PC-9 (cell line): ENCODE results near the gene TEN1. TPM values are rescaled to one million over a fixed set of nuclear protein-coding genes. Genes with fewer than 3 reads are reported as not detected.

Experiments
- BruUV-seq: library from RNA; stranded (reverse); fragments of 400-500 nt; replicated peaks from 2 replicates; lab custom pipeline; 2021; lab: Mats Ljungman, UMichigan
- CTCF ChIA-PET: fragments of 300-600 bp; sonication (Branson Sonifier 250); formaldehyde crosslinking; loops from one replicate; lab custom pipeline; 2022; ENCODE audit warnings: antibody characterized with exemption; lab: Charles Lee
- POLR2A ChIA-PET: fragments of 300-600 bp; sonication (Branson Sonifier 250); formaldehyde crosslinking; loops from one replicate; lab custom pipeline; 2022; ENCODE audit warnings: antibody characterized with exemption; ENCODE audit not compliant: unreplicated experiment; lab: Charles Lee
- DNase-seq, 2 experiments: peaks; one replicate each; pipeline versions ENCODE4 v3.0.0 to v3.0.0-alpha.2; 2015 to 2022; ENCODE audit warnings: mixed read lengths in 1 of 2
- H2AFZ ChIP-seq: fragments of 200-600 bp; sonication (generic); 2 replicates; pipeline ENCODE4 v1.8.1; 2017; ENCODE audit warnings: antibody characterized with exemption
- H3F3A ChIP-seq: fragments of 200-600 bp; sonication (generic); 2 replicates; pipeline ENCODE4 v1.8.1; 2017; ENCODE audit warnings: antibody characterized with exemption, mild to moderate bottlenecking, low read depth; ENCODE audit not compliant: insufficient read depth
- H3K27ac ChIP-seq: fragments of 200-600 bp; sonication (generic); 2 replicates; pipeline ENCODE4 v1.6.1; 2016; ENCODE audit warnings: mixed run types
- H3K27me3 ChIP-seq: fragments of 200-600 bp; sonication (generic); 2 replicates; pipeline ENCODE4 v1.6.1; 2016; ENCODE audit warnings: low read depth, mixed run types; ENCODE audit not compliant: insufficient read depth
- H3K36me3 ChIP-seq: fragments of 200-600 bp; sonication (generic); 2 replicates; pipeline ENCODE4 v1.6.1; 2016; ENCODE audit warnings: low read depth, mixed run types
- H3K4me1 ChIP-seq: fragments of 200-600 bp; sonication (generic); replicated peaks from 2 replicates; pipeline ENCODE4 v1.6.1; 2016; ENCODE audit warnings: mixed run types; ENCODE audit not compliant: insufficient read depth
- H3K4me2 ChIP-seq: fragments of 200-600 bp; sonication (generic); 2 replicates; pipeline ENCODE4 v1.6.1; 2017; ENCODE audit warnings: mixed run types
- H3K4me3 ChIP-seq: fragments of 200-600 bp; sonication (generic); 2 replicates; pipeline ENCODE4 v1.6.1; 2016; ENCODE audit warnings: mixed run types
- H3K79me2 ChIP-seq: fragments of 200-600 bp; sonication (generic); 2 replicates; pipeline ENCODE4 v1.6.1; 2017; ENCODE audit warnings: low read depth, mixed run types
- H3K9me2 ChIP-seq: fragments of 200-600 bp; sonication (generic); 2 replicates; pipeline ENCODE4 v1.8.1; 2017; ENCODE audit warnings: mild to moderate bottlenecking; ENCODE audit not compliant: insufficient read depth
- H3K9me3 ChIP-seq: fragments of 200-600 bp; sonication (generic); 2 replicates; pipeline ENCODE4 v1.8.1; 2016; ENCODE audit warnings: low read depth; ENCODE audit not compliant: insufficient read depth
- H4K20me1 ChIP-seq: fragments of 200-600 bp; sonication (generic); 2 replicates; pipeline ENCODE4 v1.8.1; 2017; ENCODE audit not compliant: insufficient read depth
- EZH2 ChIP-seq: fragments of 200-600 bp; sonication (generic); IDR thresholded peaks from 2 replicates; pipeline ENCODE4 v1.8.0; 2017; ENCODE audit warnings: antibody characterized with exemption, low read depth
- intact Hi-C: fragments of 100-400 bp; cut with micrococcal nuclease; formaldehyde crosslinking; loops from one replicate; pipeline ENCODE4 v1.10.0; 2022; ENCODE audit not compliant: unreplicated experiment
- total RNA-seq: library from RNA; stranded (reverse); gene quantifications from 2 replicates; pipeline ENCODE4 v1.2.3, GENCODE V29; 2021
- TF ChIP-seq, protein P1 (sequence below): fragments of 200-600 bp; sonication (generic); conservative IDR thresholded peaks from 2 replicates; pipeline ENCODE4 v1.6.1; 2017; ENCODE audit warnings: mixed run types, antibody characterized with exemption, mild to moderate bottlenecking, moderate library complexity

Gene TEN1
- total RNA-seq, 1 experiment from 2014 or later, result 22.7 TPM

DNA sequence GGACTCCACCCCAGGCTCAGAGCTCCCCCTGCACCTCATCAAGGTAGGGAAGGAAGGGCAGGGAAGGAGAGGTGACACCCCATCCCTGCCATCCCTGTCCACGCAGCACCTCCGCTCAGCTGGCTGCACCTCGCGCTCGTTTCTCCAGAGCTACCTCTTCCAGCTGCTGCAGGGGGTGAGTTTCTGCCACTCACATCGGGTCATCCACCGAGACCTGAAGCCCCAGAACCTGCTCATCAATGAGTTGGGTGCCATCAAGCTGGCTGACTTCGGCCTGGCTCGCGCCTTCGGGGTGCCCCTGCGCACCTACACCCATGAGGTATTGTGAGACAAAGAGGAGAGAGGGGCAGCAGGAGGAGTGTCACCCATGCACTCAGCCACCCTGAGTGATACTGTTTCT is 23.1 kb downstream of the TEN1 start:
- BruUV-seq, result no TSS peak
- ChIA-PET POLR2A (no interaction called here), CTCF (interaction anchor here (0.7 kb wide), 1 partner anchor 86 kb away, joined by 4 read pairs; no protein-coding TSS in a partner anchor)
- intact Hi-C loops, result loop anchor here (10.0 kb wide), 1 partner anchor 227 kb away; a partner anchor contains a TSS
- H3K4me1 ChIP-seq, result peaks cover 32% of the 10 kb centered on the region
- no peaks in the 10 kb centered on the region for H3K9me3 ChIP-seq
- H3K4me3 ChIP-seq, result no peak overlapping the region
- H3K27me3 ChIP-seq, result no peaks in the 10 kb centered on the region
- H2AFZ ChIP-seq, result no peak overlapping the region
- no peak overlapping the region for H3K27ac ChIP-seq
- no peak overlapping the region for H3K4me2 ChIP-seq
- DNase-seq, result no peak
- no peaks in the 10 kb centered on the region for H3K9me2 ChIP-seq
- H3K36me3 ChIP-seq, result no peaks in the 10 kb centered on the region
- H3K79me2 ChIP-seq, result no peaks in the 10 kb centered on the region
- H4K20me1 ChIP-seq, result no peaks in the 10 kb centered on the region
- H3F3A ChIP-seq, result peaks cover 47% of the 10 kb centered on the region
- TF ChIP-seq, protein P1, sequence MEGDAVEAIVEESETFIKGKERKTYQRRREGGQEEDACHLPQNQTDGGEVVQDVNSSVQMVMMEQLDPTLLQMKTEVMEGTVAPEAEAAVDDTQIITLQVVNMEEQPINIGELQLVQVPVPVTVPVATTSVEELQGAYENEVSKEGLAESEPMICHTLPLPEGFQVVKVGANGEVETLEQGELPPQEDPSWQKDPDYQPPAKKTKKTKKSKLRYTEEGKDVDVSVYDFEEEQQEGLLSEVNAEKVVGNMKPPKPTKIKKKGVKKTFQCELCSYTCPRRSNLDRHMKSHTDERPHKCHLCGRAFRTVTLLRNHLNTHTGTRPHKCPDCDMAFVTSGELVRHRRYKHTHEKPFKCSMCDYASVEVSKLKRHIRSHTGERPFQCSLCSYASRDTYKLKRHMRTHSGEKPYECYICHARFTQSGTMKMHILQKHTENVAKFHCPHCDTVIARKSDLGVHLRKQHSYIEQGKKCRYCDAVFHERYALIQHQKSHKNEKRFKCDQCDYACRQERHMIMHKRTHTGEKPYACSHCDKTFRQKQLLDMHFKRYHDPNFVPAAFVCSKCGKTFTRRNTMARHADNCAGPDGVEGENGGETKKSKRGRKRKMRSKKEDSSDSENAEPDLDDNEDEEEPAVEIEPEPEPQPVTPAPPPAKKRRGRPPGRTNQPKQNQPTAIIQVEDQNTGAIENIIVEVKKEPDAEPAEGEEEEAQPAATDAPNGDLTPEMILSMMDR, result no peak
- TF ChIP-seq EZH2, result no peak

DNA sequence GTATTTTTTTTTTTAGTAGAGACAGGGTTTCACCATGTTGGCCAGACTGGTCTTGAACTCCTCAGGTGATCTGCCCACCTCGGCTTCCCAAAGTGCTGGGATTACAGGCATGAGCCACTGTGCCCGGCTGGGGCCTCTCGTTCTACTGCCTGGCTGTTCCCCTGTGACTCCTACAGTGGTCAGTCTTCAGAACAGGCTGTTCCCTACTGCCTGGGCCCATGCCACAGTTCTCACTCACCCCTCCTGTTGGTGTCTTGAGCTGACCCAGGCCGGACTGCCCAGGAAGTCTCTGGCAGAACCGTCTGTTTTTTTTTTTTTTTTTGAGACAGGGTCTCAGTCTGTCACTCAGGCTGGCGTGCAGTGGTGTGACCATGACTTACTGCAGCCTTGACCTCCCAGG is 24.9 kb downstream of the TEN1 start:
- DNase-seq, result no peak
- H3K36me3 ChIP-seq, result no peaks in the 10 kb centered on the region
- no peak overlapping the region for H3K4me3 ChIP-seq
- H4K20me1 ChIP-seq, result no peaks in the 10 kb centered on the region
- intact Hi-C loops, result loop anchor here (10.0 kb wide), 1 partner anchor 229 kb away; a partner anchor contains a TSS
- ChIA-PET CTCF (interaction anchor here (0.5 to 0.7 kb wide), 3 partner anchors 60 to 396 kb away, joined by 3 to 6 read pairs (median 3); no protein-coding TSS in a partner anchor), POLR2A (interaction anchor here (0.6 kb wide), 1 partner anchor 25 kb away, joined by 3 read pairs; the partner anchor contains the start of genes ACOX1 and TEN1)
- H3K9me2 ChIP-seq, result no peaks in the 10 kb centered on the region
- H3F3A ChIP-seq, result peaks cover 28% of the 10 kb centered on the region
- H3K27ac ChIP-seq, result no peak overlapping the region
- no peaks in the 10 kb centered on the region for H3K9me3 ChIP-seq
- H3K79me2 ChIP-seq, result no peaks in the 10 kb centered on the region
- no peak for TF ChIP-seq EZH2
- TF ChIP-seq, protein P1, result no peak
- no peaks in the 10 kb centered on the region for H3K27me3 ChIP-seq
- no TSS peak for BruUV-seq
- H2AFZ ChIP-seq, result no peak overlapping the region
- peaks cover 14% of the 10 kb centered on the region for H3K4me1 ChIP-seq
- H3K4me2 ChIP-seq, result no peak overlapping the region

GRCh38 chr17:76004750-76005262 is 25.8 kb downstream of the TEN1 start:
- Histone ChIP-seq H3K27me3 (no peaks in the 10 kb centered on the region), H3K9me3 (no peaks in the 10 kb centered on the region), H3K4me3 (no peak overlapping the region), H3K9me2 (no peaks in the 10 kb centered on the region), H2AFZ (no peak overlapping the region), H3F3A (peaks cover 22% of the 10 kb centered on the region), H3K27ac (no peak overlapping the region), H3K79me2 (no peaks in the 10 kb centered on the region), H3K4me1 (peaks cover 5% of the 10 kb centered on the region), H4K20me1 (no peaks in the 10 kb centered on the region), H3K4me2 (no peak overlapping the region), H3K36me3 (no peaks in the 10 kb centered on the region)
- no peak for TF ChIP-seq EZH2
- TF ChIP-seq, protein P1, result no peak
- no peak for DNase-seq
- ChIA-PET CTCF (interaction anchor here (0.5 to 1.1 kb wide), 2 partner anchors 99 to 284 kb away, joined by 3 to 8 read pairs; no protein-coding TSS in a partner anchor), POLR2A (no interaction called here)
- BruUV-seq, result no TSS peak
- intact Hi-C loops, result loop anchor here (1.0 to 10.0 kb wide), 2 partner anchors 100 to 230 kb away; a partner anchor contains a TSS
